Mononuclear cell (primary cell): ENCODE data around the gene SLC22A13. TPM values are rescaled to one million over a fixed set of nuclear protein-coding genes. Genes with fewer than 3 reads are reported as not detected.

ENCODE experiments used
- H3K27me3 ChIP-seq: 2 replicates; pipeline ENCODE4 v1.6.0; 2011; ENCODE audit warnings: low read length, control low read depth; ENCODE audit not compliant: insufficient read depth
- H3K4me1 ChIP-seq: 2 replicates; pipeline ENCODE4 v1.5.1; 2011; ENCODE audit warnings: mild to moderate bottlenecking, low read length, control low read depth; ENCODE audit not compliant: insufficient read depth
- H3K4me3 ChIP-seq: 2 replicates; pipeline ENCODE4 v1.5.1; 2011; ENCODE audit warnings: mild to moderate bottlenecking, low read length, moderate library complexity
- H3K9me3 ChIP-seq: 2 replicates; pipeline ENCODE4 v1.5.1; 2011; ENCODE audit warnings: low read depth, mild to moderate bottlenecking, control low read depth, low read length
- total RNA-seq: library from RNA; depleted of rRNA; stranded (reverse); fragments of >200 nt; gene quantifications from one replicate; pipeline ENCODE4 v1.2.3, GENCODE V29; 2012

Gene SLC22A13
- total RNA-seq, 1 donor = not detected

- Histone ChIP-seq H3K9me3 (no peaks in the 10 kb centered on the region), H3K4me1 (no peaks in the 10 kb centered on the region), H3K27me3 (no peaks in the 10 kb centered on the region), H3K4me3 (no peak overlapping the region)
Measured at GRCh38 chr3:38250198-38250597, 15.4 kb upstream of the SLC22A13 start.

- H3K4me3 ChIP-seq = no peak overlapping the region
- H3K4me1 ChIP-seq = no peaks in the 10 kb centered on the region
- H3K27me3 ChIP-seq = no peaks in the 10 kb centered on the region
- no peaks in the 10 kb centered on the region for H3K9me3 ChIP-seq
Measured at GRCh38 chr3:38251197-38251596, 14.4 kb upstream of the SLC22A13 start.

- Histone ChIP-seq H3K4me1 (no peaks in the 10 kb centered on the region), H3K4me3 (no peak overlapping the region), H3K27me3 (no peaks in the 10 kb centered on the region), H3K9me3 (no peaks in the 10 kb centered on the region)
Measured at GRCh38 chr3:38253704-38254103, 11.9 kb upstream of the SLC22A13 start.

DNA sequence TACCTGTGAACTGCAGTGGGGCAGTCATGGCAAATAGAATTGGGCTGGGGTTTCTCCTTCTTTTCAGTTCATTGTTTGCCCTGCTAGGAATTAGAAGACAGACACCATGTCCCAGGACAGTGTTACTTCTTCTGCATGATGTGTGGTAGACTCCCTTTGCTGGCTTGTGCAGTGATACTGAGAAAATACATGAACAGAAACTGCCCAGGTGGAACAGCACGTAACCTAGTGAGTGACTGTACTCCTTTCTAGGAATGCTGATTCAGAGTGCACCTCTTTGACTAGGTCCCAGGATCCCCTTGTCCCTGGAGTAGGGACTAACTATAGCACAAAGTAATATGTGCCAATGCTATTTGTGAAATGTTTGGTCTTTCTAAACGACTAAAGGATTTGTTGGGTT is 10.7 kb upstream of the SLC22A13 start:
- no peak overlapping the region for H3K4me3 ChIP-seq
- no peaks in the 10 kb centered on the region for H3K9me3 ChIP-seq
- H3K27me3 ChIP-seq = no peaks in the 10 kb centered on the region
- H3K4me1 ChIP-seq = no peaks in the 10 kb centered on the region

GRCh38 chr3:38255627-38256026 is 10.0 kb upstream of the SLC22A13 start:
- Histone ChIP-seq H3K9me3 (no peaks in the 10 kb centered on the region), H3K4me1 (no peaks in the 10 kb centered on the region), H3K4me3 (no peak overlapping the region), H3K27me3 (no peaks in the 10 kb centered on the region)

DNA sequence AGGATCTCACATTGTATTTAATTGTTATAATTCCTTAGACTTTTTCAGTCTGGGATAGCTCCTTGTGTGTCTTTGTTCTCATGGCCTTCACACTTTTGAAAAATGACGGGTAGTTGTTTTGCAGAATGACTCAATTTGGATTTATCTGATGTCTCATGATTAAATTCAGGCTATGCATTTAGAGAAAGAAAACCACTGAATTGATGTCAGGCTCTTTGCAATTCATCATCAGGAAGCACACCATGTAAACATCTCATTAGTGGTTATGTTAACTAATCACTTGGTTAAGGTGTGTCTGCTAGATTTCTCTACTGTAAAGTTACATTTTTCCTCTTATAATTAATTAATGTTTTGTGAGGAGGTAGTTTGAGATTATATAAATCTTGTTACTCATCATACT is 8.0 kb upstream of the SLC22A13 start:
- H3K4me1 ChIP-seq = no peaks in the 10 kb centered on the region
- H3K27me3 ChIP-seq = no peaks in the 10 kb centered on the region
- no peak overlapping the region for H3K4me3 ChIP-seq
- H3K9me3 ChIP-seq = no peaks in the 10 kb centered on the region

GRCh38 chr3:38260474-38260873 is 5.1 kb upstream of the SLC22A13 start:
- Histone ChIP-seq H3K27me3 (no peaks in the 10 kb centered on the region), H3K9me3 (no peaks in the 10 kb centered on the region), H3K4me3 (no peak overlapping the region), H3K4me1 (no peaks in the 10 kb centered on the region)

DNA sequence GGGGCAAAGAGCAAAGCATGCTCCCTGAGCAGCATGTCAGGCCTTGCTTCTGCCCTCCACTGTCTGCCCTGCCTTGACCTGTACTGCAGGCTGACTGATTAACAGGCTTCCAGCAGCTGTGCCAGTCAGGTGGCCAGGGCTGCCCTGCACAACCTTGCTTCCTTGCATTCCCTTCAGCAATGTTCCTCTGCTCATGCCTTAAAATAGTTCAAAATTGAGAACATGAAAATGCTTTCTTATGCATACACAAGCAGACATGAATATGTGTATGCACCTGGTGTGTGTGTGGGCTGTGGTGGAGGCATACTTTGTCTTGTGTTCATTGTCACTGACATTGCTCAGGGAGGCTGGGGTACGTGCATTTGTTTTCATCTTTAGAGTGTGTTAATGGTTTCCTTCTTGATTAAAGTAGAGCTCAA is 1.2 kb upstream of the SLC22A13 start:
- Histone ChIP-seq H3K27me3 (no peaks in the 10 kb centered on the region), H3K9me3 (no peaks in the 10 kb centered on the region), H3K4me1 (peaks cover 19% of the 10 kb centered on the region), H3K4me3 (no peak overlapping the region)

DNA sequence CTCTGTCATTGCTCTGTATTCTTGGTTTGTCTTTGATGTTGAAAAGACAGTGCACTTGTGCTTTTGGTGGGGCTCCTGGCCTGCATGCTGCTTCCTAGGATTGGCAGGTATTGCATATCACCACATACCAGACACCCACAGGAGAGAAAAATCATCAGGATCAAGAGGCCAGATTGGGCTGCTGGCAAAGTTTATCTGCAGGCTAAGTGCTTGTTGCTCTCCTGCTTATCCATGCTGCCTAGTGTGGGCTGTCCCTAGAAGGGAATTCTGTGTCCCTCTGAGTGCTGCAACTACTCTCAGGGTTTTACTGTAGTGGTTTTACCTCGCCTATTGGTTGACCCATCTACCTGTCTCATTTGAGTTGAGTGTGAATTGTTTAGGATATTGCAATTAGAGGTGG is 833 bp upstream of the SLC22A13 start:
- Histone ChIP-seq H3K27me3 (no peaks in the 10 kb centered on the region), H3K4me1 (peaks cover 19% of the 10 kb centered on the region), H3K9me3 (no peaks in the 10 kb centered on the region), H3K4me3 (no peak overlapping the region)

- Histone ChIP-seq H3K9me3 (no peaks in the 10 kb centered on the region), H3K4me1 (peaks cover 19% of the 10 kb centered on the region), H3K4me3 (no peak overlapping the region), H3K27me3 (no peaks in the 10 kb centered on the region)
Measured at GRCh38 chr3:38266810-38267209, 1.2 kb downstream of the SLC22A13 start.

- Histone ChIP-seq H3K27me3 (no peaks in the 10 kb centered on the region), H3K4me3 (no peak overlapping the region)
Measured at GRCh38 chr3:38267662-38268061, 2.0 kb downstream of the SLC22A13 start.

GRCh38 chr3:38268087-38268486 is 2.5 kb downstream of the SLC22A13 start:
- no peaks in the 10 kb centered on the region for H3K9me3 ChIP-seq
- no peak overlapping the region for H3K4me3 ChIP-seq
- peaks cover 19% of the 10 kb centered on the region for H3K4me1 ChIP-seq

More at GRCh38 chr3:38267662-38268061, 2.0 kb downstream of the SLC22A13 start:
- Histone ChIP-seq H3K9me3 (no peaks in the 10 kb centered on the region), H3K4me1 (peaks cover 19% of the 10 kb centered on the region)

DNA sequence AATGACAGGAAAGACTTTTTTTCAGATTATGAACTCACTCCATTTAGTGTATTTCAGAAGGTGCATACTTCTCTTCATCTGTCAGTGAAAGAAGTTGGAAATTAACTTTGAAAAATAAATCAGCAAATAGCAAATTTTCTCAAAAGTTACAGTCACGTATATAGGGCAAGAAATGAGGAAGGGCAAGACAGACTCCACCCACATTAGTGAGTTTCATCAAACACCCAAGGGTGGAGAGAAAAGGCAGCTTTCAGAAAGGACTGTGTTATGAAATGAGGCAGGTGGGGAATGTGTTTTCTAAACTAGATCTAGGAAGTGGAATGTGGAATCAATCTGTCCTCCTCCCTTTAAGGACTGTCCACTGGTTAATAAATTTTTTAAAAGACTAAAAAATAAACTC is 2.9 kb downstream of the SLC22A13 start:
- Histone ChIP-seq H3K4me1 (peaks cover 19% of the 10 kb centered on the region), H3K9me3 (no peaks in the 10 kb centered on the region), H3K4me3 (no peak overlapping the region), H3K27me3 (no peaks in the 10 kb centered on the region)

More at GRCh38 chr3:38268087-38268486, 2.5 kb downstream of the SLC22A13 start:
- H3K27me3 ChIP-seq = no peaks in the 10 kb centered on the region

DNA sequence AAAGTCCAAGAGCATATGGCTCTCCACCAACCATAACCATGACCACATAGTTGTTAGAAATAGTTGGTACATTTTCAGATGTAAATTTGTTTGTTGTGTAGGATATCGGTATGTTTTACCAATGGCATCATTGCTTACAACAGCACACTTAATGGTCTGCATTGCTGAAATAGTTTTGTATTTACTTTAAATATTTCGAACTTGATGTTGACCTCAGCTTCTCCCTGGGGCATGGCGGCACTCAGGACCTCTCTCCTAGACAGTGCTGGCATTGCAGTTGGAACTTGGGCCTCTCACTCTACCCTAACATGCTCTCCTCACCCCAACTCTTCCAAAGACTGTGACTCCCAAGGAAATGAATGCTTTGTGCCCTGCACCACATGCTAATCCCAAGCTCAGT is 5.0 kb downstream of the SLC22A13 start:
- H3K9me3 ChIP-seq = no peaks in the 10 kb centered on the region
- no peaks in the 10 kb centered on the region for H3K27me3 ChIP-seq
- peaks cover 19% of the 10 kb centered on the region for H3K4me1 ChIP-seq
- no peak overlapping the region for H3K4me3 ChIP-seq

DNA sequence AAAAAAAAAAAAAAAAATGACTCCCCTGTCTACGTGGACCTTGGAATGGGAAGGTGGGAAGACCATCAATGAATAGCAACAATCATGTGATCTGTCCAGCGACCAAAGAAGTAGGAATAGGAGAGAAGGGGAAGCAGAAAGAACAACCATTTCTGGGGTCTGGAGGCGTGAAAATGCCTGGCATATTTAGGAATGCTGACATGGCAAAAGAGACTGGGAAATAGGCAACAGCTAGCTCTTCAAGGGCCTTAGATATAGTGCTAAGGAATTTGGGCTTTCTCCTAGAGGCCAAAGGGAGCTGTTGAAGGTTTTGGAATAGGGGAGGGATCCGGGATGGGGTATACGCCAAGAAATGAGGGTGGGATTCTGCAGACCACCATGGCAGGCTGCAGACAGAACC is 5.9 kb downstream of the SLC22A13 start:
- Histone ChIP-seq H3K27me3 (no peaks in the 10 kb centered on the region), H3K4me1 (peaks cover 19% of the 10 kb centered on the region), H3K9me3 (no peaks in the 10 kb centered on the region), H3K4me3 (no peak overlapping the region)

DNA sequence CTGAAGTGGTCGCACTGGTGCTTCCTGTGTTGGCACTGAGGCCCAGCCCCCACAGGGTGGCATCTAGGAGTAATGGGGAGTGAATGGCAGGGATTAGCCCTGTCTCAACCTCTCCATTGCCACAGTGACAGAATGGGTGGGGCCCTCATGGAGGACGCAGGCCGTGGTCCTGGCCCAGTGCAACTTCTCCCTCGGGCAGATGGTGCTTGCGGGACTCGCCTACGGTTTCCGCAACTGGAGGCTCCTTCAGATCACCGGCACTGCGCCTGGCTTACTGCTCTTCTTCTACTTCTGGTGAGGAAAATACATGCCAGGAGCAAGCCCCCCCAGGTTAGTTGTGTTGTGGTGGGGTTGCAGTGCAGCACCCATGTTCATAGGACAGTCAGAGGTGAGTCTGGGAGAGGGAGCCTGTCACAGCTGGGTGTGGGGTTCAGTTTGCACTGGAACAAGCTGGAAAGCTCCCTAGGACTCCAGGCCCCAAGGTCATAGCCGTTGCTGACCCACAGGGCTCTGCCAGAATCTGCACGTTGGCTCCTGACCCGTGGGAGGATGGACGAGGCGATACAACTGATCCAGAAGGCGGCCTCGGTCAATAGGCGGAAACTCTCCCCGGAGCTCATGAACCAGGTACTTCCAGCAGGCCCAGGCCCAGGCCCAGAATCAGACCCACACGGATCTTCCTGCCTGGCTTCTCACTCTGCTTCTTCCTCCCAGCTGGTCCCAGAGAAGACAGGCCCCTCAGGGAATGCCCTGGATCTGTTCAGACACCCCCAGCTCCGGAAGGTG is 9.4 kb downstream of the SLC22A13 start:
- Histone ChIP-seq H3K27me3 (no peaks in the 10 kb centered on the region), H3K4me3 (no peak overlapping the region), H3K9me3 (no peaks in the 10 kb centered on the region), H3K4me1 (no peaks in the 10 kb centered on the region)
